ENCODE results near the gene CELA3B. TPM values are rescaled to one million over a fixed set of nuclear protein-coding genes. Genes with fewer than 3 reads are reported as not detected.
"Not testable (repeated sequence)": the region's sequence is repeated elsewhere in the genome, so short reads cannot be mapped to it uniquely, and the experiment has no call there.

CELA3B gene
- total and polyA plus RNA-seq, 8 donors: 2,923 to 21,242 (median 14,182) TPM

DNA sequence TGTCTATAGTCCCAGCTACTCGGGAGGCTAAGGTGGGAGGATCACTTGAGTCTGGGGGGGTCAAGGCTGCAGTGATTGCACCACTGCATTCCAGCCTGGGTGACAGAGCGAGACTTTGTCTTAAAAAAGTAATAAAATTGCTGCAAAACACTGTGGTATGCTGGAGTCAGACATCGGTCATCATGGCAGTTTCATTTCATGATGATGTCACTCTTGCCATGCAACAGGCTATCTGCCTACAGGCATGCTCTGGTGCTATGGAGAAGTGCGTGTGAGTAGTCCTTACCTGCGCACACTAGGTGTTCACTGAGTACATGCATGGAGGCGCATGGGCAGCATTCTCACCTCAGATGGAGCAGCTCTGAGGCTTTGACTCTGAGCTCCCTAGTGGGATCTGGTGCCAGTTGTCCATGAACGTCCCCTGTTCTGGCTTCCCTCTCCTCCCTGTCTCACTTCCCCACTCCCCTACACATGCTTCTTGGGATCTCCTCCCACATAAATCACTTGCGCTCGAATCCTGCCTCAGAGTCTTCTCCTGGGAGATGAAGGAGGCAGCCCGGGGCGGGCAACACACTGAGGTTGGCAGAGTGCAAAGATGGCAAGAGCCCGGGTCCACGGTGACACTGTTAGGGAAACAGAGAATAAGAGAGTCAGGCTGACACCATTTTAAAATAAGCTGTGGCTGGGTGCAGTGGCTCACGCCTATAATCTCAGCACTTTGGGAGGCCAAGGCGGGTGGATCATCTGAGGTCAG is 10.4 kb upstream of the CELA3B start:
- intact Hi-C loops (cut with DNase I): loop anchor here in 1 of 3 donors (10.0 kb wide), 1 partner anchor 182 kb away; the partner anchor contains the start of gene USP48
- DNase-seq (no peak), ATAC-seq (no peak), FAIRE-seq (no peak)
- Histone ChIP-seq H3K4me1 (peaks cover 0 to 4% (median 0%) of the 10 kb centered on the region in 3 donors), H3K4me3 (no peak overlapping the region), H3K36me3 (no peaks in the 10 kb centered on the region), H3K27ac (no peak overlapping the region), H3K27me3 (no peaks in the 10 kb centered on the region), H3K9me3 (no peaks in the 10 kb centered on the region)
- TF ChIP-seq CTCF (IDR thresholded peaks at IDR 0.05): no peak
- 91 to 92% methylated on average over 15 of the region's 15 CpGs for WGBS, 2 donors

DNA sequence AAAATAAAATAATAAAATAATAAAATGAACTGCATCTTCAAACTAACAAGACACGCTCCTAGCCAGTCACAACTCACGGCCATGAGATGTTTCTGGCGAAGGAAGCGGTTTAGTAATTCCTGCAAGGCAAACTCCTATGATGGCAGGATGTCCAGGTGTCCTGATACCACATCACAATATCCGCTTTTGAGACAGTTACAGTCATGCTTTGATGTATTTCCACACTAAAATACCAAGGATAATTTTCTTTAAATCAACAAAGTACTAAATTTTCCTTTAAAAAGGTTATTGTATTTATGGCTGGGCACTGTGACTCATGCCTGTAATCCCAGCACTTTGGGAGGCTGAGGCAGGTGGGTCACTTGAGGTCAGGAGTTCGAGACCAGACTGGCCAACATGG is 9.6 kb upstream of the CELA3B start:
- DNase-seq, H3K27ac ChIP-seq, H3K36me3 ChIP-seq, ATAC-seq, H3K27me3 ChIP-seq, H3K4me1 ChIP-seq, H3K9me3 ChIP-seq, FAIRE-seq, H3K4me3 ChIP-seq: not testable (repeated sequence)
- intact Hi-C loops (cut with DNase I): loop anchor here in 1 of 3 donors (10.0 kb wide), 1 partner anchor 182 kb away; the partner anchor contains the start of gene USP48
- 91 to 96% methylated on average over 6 of the region's 6 CpGs for WGBS, 2 donors

- H3K4me1 ChIP-seq: peaks cover 4 to 14% (median 6%) of the 10 kb centered on the region in 3 donors
- not testable (repeated sequence) for DNase-seq, H3K4me3 ChIP-seq, H3K27ac ChIP-seq, ATAC-seq, FAIRE-seq, H3K36me3 ChIP-seq, H3K27me3 ChIP-seq, H3K9me3 ChIP-seq
- WGBS, 2 donors: 83 to 92% methylated on average over 5 of the region's 5 CpGs
- intact Hi-C loops (cut with DNase I): loop anchor here in 1 of 3 donors (10.0 kb wide), 1 partner anchor 184 kb away; the partner anchor contains the start of gene USP48
Measured at GRCh38 chr1:21969066-21969465, 7.8 kb upstream of the CELA3B start.

DNA sequence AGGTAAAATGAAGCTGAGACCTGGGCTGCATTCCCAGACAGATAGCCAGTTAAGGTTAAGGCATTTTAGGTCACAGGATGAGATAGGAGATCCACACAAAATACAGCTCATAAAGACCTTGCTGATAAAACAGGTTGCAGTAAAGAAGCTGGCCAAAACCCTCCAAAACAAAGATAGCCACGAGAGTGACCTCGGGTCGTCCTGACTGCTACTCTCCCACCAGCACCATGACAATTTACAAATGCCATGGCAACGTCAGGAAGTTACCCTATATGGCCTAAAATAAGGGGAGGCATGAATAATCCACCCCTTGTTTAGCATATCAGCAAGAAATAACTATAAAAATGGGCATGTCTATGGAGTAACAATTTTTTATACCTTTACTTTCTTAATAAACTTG is 6.3 kb upstream of the CELA3B start:
- H3K36me3 ChIP-seq; H3K9me3 ChIP-seq; H3K4me3 ChIP-seq; H3K27me3 ChIP-seq; intact Hi-C loops (cut with DNase I); DNase-seq; ATAC-seq; FAIRE-seq: not testable (repeated sequence)
- Histone ChIP-seq H3K27ac (peak overlapping the region in 2 of 4 donors; percentile 78 to 81), H3K4me1 (peaks cover 4 to 14% (median 6%) of the 10 kb centered on the region in 3 donors)
- whole genome bisulfite sequencing, 2 donors: 11 to 19% methylated on average over 4 of the region's 4 CpGs

GRCh38 chr1:21972973-21973441 is 3.8 kb upstream of the CELA3B start:
- H3K27me3 ChIP-seq; H3K4me3 ChIP-seq; FAIRE-seq; H3K9me3 ChIP-seq; intact Hi-C loops (cut with DNase I); H3K36me3 ChIP-seq; DNase-seq: not testable (repeated sequence)
- Histone ChIP-seq H3K4me1 (peaks cover 4 to 20% (median 6%) of the 10 kb centered on the region in 3 donors), H3K27ac (peak overlapping the region; percentile 71 to 80 (median 78))
- WGBS, 2 donors: 14 to 26% methylated on average over 2 of the region's 2 CpGs
- ATAC-seq: peak; percentile 1 to 9 (median 4)

DNA sequence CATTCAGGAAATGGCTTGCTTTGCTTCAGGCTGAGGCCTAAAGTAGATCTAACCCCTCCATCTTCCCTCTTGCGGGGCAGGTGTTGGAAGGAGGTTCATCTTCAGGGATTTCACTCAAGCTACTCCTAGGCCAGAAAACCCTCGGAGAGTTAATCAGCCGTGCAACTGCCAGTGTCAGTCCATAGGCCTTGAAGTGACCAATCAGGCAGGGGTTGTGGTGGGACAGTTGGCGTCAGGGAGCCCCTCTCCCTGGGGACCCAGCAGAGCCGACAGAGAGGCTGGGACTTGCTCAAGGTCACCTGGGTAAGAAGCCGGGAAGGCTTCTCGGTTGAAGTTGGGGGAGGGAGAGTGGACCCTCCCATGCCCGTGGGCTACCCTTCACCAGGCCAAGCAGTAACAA is 2.9 kb upstream of the CELA3B start:
- H3K27ac ChIP-seq: peak overlapping the region; percentile 71 to 80 (median 78)
- H3K27me3 ChIP-seq: not testable (repeated sequence)

GRCh38 chr1:21974699-21975098 is 2.1 kb upstream of the CELA3B start:
- peak; percentile 57 to 77 (median 70) for ATAC-seq
- intact Hi-C loops (cut with DNase I); FAIRE-seq; H3K36me3 ChIP-seq; H3K4me3 ChIP-seq; H3K9me3 ChIP-seq; H3K27me3 ChIP-seq: not testable (repeated sequence)
- 12 to 14% methylated on average over 6 of the region's 6 CpGs for WGBS, 2 donors
- peak in 5 of 6 donors; percentile 80 to 93 (median 87) for DNase-seq
- H3K4me1 ChIP-seq: peaks cover 4 to 20% (median 6%) of the 10 kb centered on the region in 3 donors
- H3K27ac ChIP-seq: peak overlapping the region; percentile 71 to 80 (median 78)

More for the DNA sequence above, 2.9 kb upstream of the CELA3B start:
- H3K9me3 ChIP-seq; H3K36me3 ChIP-seq; FAIRE-seq; intact Hi-C loops (cut with DNase I); H3K4me3 ChIP-seq: not testable (repeated sequence)
- H3K4me1 ChIP-seq: peaks cover 4 to 20% (median 6%) of the 10 kb centered on the region in 3 donors
- ATAC-seq (peak; percentile 5 to 25 (median 9)), DNase-seq (peak in 1 of 6 donors; percentile 60)
- 17% methylated on average over 6 to 8 of the region's 8 CpGs for WGBS, 2 donors

DNA sequence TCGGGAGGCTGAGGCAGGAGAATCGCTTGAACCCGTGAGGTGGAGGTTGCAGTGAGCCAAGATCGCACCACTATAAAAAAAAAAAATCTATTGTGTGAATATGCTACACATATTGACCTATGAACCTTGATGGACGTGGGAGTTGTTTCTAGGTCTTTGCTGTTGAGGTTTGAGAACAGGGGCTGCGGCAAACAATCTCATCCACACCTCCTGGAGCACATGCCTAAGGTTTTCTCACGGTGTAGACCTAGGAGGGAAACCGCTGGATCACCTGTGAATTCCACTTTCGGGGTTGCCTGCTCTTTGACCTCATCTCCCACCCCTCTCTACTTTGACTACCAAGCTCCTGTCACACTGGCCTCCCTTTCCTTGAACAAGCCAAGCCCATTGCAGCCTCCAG is 1.5 kb upstream of the CELA3B start:
- DNase-seq (peak in 1 of 6 donors; percentile 40), ATAC-seq (peak in 3 of 4 donors; percentile 1 to 8 (median 2))
- FAIRE-seq; H3K36me3 ChIP-seq; H3K27me3 ChIP-seq; H3K9me3 ChIP-seq; intact Hi-C loops (cut with DNase I): not testable (repeated sequence)
- Histone ChIP-seq H3K4me1 (peaks cover 4 to 20% (median 6%) of the 10 kb centered on the region in 3 donors), H3K27ac (peak overlapping the region; percentile 63 to 77 (median 70)), H3K4me3 (peak overlapping the region in 1 of 4 donors; percentile 11)
- WGBS, 2 donors: 34 to 49% methylated on average over 8 to 9 of the region's 9 CpGs

DNA sequence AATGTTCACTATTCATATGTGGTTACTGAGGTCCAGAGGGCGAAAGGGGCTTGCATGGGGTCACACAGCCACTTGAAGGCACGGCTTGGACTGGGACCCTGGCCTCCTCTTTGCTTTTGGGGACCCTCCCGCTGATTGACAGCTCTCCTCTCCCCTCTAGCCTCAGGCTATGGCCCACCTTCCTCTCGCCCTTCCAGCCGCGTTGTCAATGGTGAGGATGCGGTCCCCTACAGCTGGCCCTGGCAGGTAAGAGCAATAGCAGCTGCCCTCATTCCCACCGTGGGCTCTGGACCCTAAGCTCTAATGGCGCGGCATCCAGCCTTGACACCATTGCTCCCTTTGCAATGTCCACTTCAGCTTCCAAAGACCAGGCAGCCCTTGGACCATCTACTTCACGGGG is 1.4 kb downstream of the CELA3B start:
- FAIRE-seq; intact Hi-C loops (cut with DNase I): not testable (repeated sequence)

DNA sequence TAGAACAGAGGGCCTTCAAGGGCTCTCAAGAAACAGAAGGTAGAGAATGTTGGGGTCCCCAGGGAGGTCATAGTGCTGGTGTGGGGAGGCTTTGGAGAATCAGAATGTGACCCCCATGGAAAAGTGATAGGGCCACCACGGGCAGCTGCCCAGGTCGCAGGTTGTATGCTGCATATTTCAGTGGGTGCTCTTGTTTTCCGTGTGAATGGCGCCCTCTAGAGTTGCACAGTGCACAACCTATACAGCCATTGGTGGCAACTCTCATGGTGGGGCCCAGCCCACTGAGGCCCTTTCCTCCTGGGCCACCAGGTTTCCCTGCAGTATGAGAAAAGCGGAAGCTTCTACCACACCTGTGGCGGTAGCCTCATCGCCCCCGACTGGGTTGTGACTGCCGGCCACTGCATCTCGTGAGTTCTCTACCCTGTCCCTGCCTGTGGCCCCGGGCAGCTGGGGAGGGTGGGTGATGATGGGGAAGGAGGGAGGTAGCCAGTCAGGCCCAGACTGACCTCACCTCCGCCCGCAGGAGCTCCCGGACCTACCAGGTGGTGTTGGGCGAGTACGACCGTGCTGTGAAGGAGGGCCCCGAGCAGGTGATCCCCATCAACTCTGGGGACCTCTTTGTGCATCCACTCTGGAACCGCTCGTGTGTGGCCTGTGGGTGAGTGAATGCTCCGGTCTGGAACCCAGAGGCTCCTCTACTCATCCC is 3.8 kb downstream of the CELA3B start:
- intact Hi-C loops (cut with DNase I); H3K27me3 ChIP-seq; H3K27ac ChIP-seq; H3K4me1 ChIP-seq; H3K9me3 ChIP-seq; H3K36me3 ChIP-seq; FAIRE-seq: not testable (repeated sequence)
- ATAC-seq (peak in 3 of 4 donors; percentile 0 to 39 (median 37)), DNase-seq (peak in 2 of 6 donors; percentile 40 to 48)
- WGBS, 2 donors: 32 to 36% methylated on average over 14 to 19 of the region's 21 CpGs
- peak overlapping the region in 1 of 4 donors; percentile 46 for H3K4me3 ChIP-seq

More for the DNA sequence above, 1.4 kb downstream of the CELA3B start:
- H3K9me3 ChIP-seq, ATAC-seq, DNase-seq, H3K36me3 ChIP-seq, H3K27me3 ChIP-seq: not testable (repeated sequence)
- Histone ChIP-seq H3K4me3 (peak overlapping the region; percentile 7 to 45 (median 36)), H3K27ac (peak overlapping the region; percentile 33 to 82 (median 60)), H3K4me1 (peaks cover 0 to 12% (median 6%) of the 10 kb centered on the region in 3 donors)
- 38 to 42% methylated on average over 11 of the region's 11 CpGs for WGBS, 2 donors

Measured in pancreas (tissue), 10 donors.